HCT116 (cell line): ENCODE results near the gene FARP1. TPM values are rescaled to one million over a fixed set of nuclear protein-coding genes. Genes with fewer than 3 reads are reported as not detected.

ENCODE experiments used
- ATAC-seq: fragments of 200-7000 bp; cut with Tn5 transposase; 2 replicates; pipeline ENCODE4 v1.9.1; 2020; ENCODE audit warnings: mild to moderate bottlenecking, moderate library complexity
- BruUV-seq: library from RNA; stranded (reverse); fragments of 400-500 nt; replicated peaks from 2 replicates; lab custom pipeline; 2021; lab: Mats Ljungman, UMichigan
- CTCF ChIA-PET: fragments of 300-600 bp; sonication (Branson Sonifier 250); formaldehyde crosslinking; loops from one replicate; lab custom pipeline; 2021; ENCODE audit warnings: antibody characterized with exemption; lab: Charles Lee
- POLR2A ChIA-PET: fragments of 300-600, 350-600 bp; sonication (Branson Sonifier 250); formaldehyde crosslinking; loops from one replicate; lab custom pipeline; 2021; ENCODE audit warnings: antibody characterized with exemption; lab: Charles Lee
- RAD21 ChIA-PET, 2 experiments: fragments of 300-600 bp; sonication (Branson Sonifier 250); formaldehyde crosslinking; loops; one replicate each; lab custom pipeline; 2023; ENCODE audit warnings: low total read pairs in 2 of 2; ENCODE audit not compliant: uncharacterized antibody in 2 of 2, unreplicated experiment in 2 of 2, low non-redundant PET in 1 of 2; lab: Charles Lee
- DNase-seq: peaks from one replicate; pipeline ENCODE4 v3.0.0-alpha.2; 2010; ENCODE audit warnings: low read depth, low spot score
- H2AFZ ChIP-seq: fragments of 200-600 bp; shearing (Covaris generic), sonication (generic); 2 replicates; pipeline ENCODE4 v1.6.1; 2017; ENCODE audit warnings: low read depth, mixed run types, mixed read lengths, antibody characterized with exemption, low read length; ENCODE audit not compliant: poor library complexity, severe bottlenecking
- H3K27ac ChIP-seq: 2 replicates; pipeline ENCODE4 v1.5.1; 2012; ENCODE audit warnings: low read depth, low read length
- H3K27me3 ChIP-seq: fragments of 200-600 bp; sonication (generic); 2 replicates; pipeline ENCODE4 v1.6.1; 2016; ENCODE audit warnings: mixed run types, low read length, mixed read lengths; ENCODE audit not compliant: insufficient read depth
- H3K36me3 ChIP-seq, 2 experiments: fragments of 200-500 bp in 1 of 2; fragments of 200-600 bp in 1 of 2; sonication (Bioruptor generic) in 1 of 2; sonication (generic) in 1 of 2; 2 replicates each; pipeline versions ENCODE4 v1.5.1 to v1.6.1; 2014 to 2016; ENCODE audit warnings: low read length in 2 of 2, inconsistent platforms in 1 of 2, mixed read lengths in 1 of 2, mixed run types in 1 of 2; ENCODE audit not compliant: insufficient read depth in 2 of 2, control insufficient read depth in 1 of 2
- H3K4me1 ChIP-seq, 2 experiments: fragments of 200-600 bp in 1 of 2; sonication (generic) in 1 of 2; 2 replicates each; pipeline versions ENCODE4 v1.5.1 to v1.6.1; 2012 to 2017; ENCODE audit warnings: low read length in 2 of 2, inconsistent platforms in 1 of 2, mild to moderate bottlenecking in 1 of 2, mixed read lengths in 1 of 2, mixed run types in 1 of 2, moderate library complexity in 1 of 2; ENCODE audit not compliant: insufficient read depth in 2 of 2, control insufficient read depth in 1 of 2
- H3K4me2 ChIP-seq: fragments of 200-600 bp; sonication (generic); 2 replicates; pipeline ENCODE4 v1.6.1; 2017; ENCODE audit warnings: mixed run types, low read length, mixed read lengths
- H3K4me3 ChIP-seq, 2 experiments: fragments of 200-600 bp in 1 of 2; sonication (generic) in 1 of 2; replicated peaks in 1 of 2; 2 replicates each; pipeline ENCODE4 v1.5.1; 2011 to 2016; ENCODE audit warnings: low read length in 2 of 2, control low read depth in 1 of 2, low read depth in 1 of 2, mild to moderate bottlenecking in 1 of 2, mixed read lengths in 1 of 2, mixed run types in 1 of 2
- H3K79me2 ChIP-seq: fragments of 200-600 bp; sonication (generic); 2 replicates; pipeline ENCODE4 v1.6.1; 2017; ENCODE audit warnings: mild to moderate bottlenecking, mixed run types, low read length, moderate library complexity, mixed read lengths; ENCODE audit not compliant: insufficient read depth
- H3K9ac ChIP-seq: fragments of 200-600 bp; sonication (generic); 2 replicates; pipeline ENCODE4 v1.6.1; 2016; ENCODE audit warnings: low read length, mixed read lengths
- H3K9me2 ChIP-seq: fragments of 200-600 bp; sonication (generic), shearing (Covaris generic); 2 replicates; pipeline ENCODE4 v1.6.1; 2017; ENCODE audit warnings: mixed run types, mild to moderate bottlenecking, moderate library complexity; ENCODE audit not compliant: insufficient read depth
- H3K9me3 ChIP-seq, 2 experiments: fragments of 200-500 bp in 1 of 2; fragments of 200-600 bp in 1 of 2; sonication (Bioruptor generic) in 1 of 2; sonication (generic) in 1 of 2; 2 replicates each; pipeline ENCODE4 v1.6.1; 2014 to 2017; ENCODE audit warnings: low read length in 2 of 2, mixed read lengths in 2 of 2, inconsistent platforms in 1 of 2, low read depth in 1 of 2, mild to moderate bottlenecking in 1 of 2, mixed run types in 1 of 2, moderate library complexity in 1 of 2; ENCODE audit not compliant: control insufficient read depth in 1 of 2, insufficient read depth in 1 of 2
- H4K20me1 ChIP-seq: fragments of 200-600 bp; sonication (generic), shearing (Covaris generic); 2 replicates; pipeline ENCODE4 v1.6.1; 2017; ENCODE audit warnings: mixed run types, mild to moderate bottlenecking, moderate library complexity; ENCODE audit not compliant: insufficient read depth
- CBX3 ChIP-seq: IDR thresholded peaks from 2 replicates; pipeline ENCODE4 v1.6.1; 2012; ENCODE audit warnings: low read depth
- CTCF ChIP-seq, 3 experiments: fragments of 200-600 bp in 1 of 3; sonication (generic) in 1 of 3; IDR thresholded peaks in 2 of 3; conservative IDR thresholded peaks in 1 of 3; 2 replicates each; pipeline ENCODE4 v1.5.1; 2012 to 2017; ENCODE audit warnings: low read depth in 2 of 3, low read length in 2 of 3, antibody characterized with exemption in 1 of 3, borderline replicate concordance in 1 of 3, control low read depth in 1 of 3, mild to moderate bottlenecking in 1 of 3, mixed read lengths in 1 of 3, mixed run types in 1 of 3, moderate library complexity in 1 of 3; ENCODE audit not compliant: insufficient read depth in 1 of 3
- EZH2phosphoT487 ChIP-seq: fragments of 200-600 bp; IDR thresholded peaks from 2 replicates; pipeline ENCODE4 v1.6.1; 2018; ENCODE audit warnings: antibody characterized with exemption, borderline replicate concordance
- POLR2A ChIP-seq: IDR thresholded peaks from 2 replicates; pipeline ENCODE4 v1.7.0; 2011; ENCODE audit warnings: borderline replicate concordance; ENCODE audit not compliant: insufficient read depth, insufficient read length; ENCODE audit errors: extremely low read depth
- POLR2AphosphoS5 ChIP-seq: IDR thresholded peaks from 2 replicates; pipeline ENCODE4 v1.6.1; 2011; ENCODE audit warnings: mild to moderate bottlenecking, low read depth, low read length, moderate library complexity
- YY1 ChIP-seq: IDR thresholded peaks from 2 replicates; pipeline ENCODE4 v1.6.1; 2011; ENCODE audit warnings: low read length, low read depth, moderate library complexity, mild to moderate bottlenecking; ENCODE audit not compliant: insufficient replicate concordance; ENCODE audit errors: extremely low read depth
- intact Hi-C: fragments of 100-400 bp; cut with micrococcal nuclease; formaldehyde crosslinking; loops from 2 replicates; pipeline ENCODE4 v1.10.0; 2022
- total RNA-seq: library from RNA; stranded (reverse); gene quantifications from one replicate; pipeline ENCODE4 v1.2.1, GENCODE V29; 2021; ENCODE audit not compliant: unreplicated experiment
- TF ChIP-seq, protein P1 (sequence below): IDR thresholded peaks from 2 replicates; pipeline ENCODE4 v1.6.1; 2011; ENCODE audit warnings: mild to moderate bottlenecking, low read length, moderate library complexity; ENCODE audit not compliant: insufficient replicate concordance; ENCODE audit errors: extremely low read depth

Gene FARP1
- total RNA-seq, 1 experiment from 2014 or later = 30.5 TPM

- no peaks in the 10 kb centered on the region for H3K9me3 ChIP-seq
- H3K4me2 ChIP-seq = no peak overlapping the region
- ATAC-seq (no peak), DNase-seq (no peak)
- no peaks in the 10 kb centered on the region for H4K20me1 ChIP-seq
- no peaks in the 10 kb centered on the region for H3K36me3 ChIP-seq
- ChIA-PET RAD21 (no interaction called here), POLR2A (no interaction called here), CTCF (no interaction called here)
- intact Hi-C loops = no loop called here
- no peak overlapping the region for H3K9ac ChIP-seq
- no peaks in the 10 kb centered on the region for H3K27me3 ChIP-seq
- no peak overlapping the region for H3K27ac ChIP-seq
- H3K4me1 ChIP-seq = no peaks in the 10 kb centered on the region
- H3K9me2 ChIP-seq = no peaks in the 10 kb centered on the region
- no peak overlapping the region for H3K4me3 ChIP-seq
- BruUV-seq = no TSS peak
- no peak for TF ChIP-seq YY1
- TF ChIP-seq POLR2A = no peak
- TF ChIP-seq, protein P1, sequence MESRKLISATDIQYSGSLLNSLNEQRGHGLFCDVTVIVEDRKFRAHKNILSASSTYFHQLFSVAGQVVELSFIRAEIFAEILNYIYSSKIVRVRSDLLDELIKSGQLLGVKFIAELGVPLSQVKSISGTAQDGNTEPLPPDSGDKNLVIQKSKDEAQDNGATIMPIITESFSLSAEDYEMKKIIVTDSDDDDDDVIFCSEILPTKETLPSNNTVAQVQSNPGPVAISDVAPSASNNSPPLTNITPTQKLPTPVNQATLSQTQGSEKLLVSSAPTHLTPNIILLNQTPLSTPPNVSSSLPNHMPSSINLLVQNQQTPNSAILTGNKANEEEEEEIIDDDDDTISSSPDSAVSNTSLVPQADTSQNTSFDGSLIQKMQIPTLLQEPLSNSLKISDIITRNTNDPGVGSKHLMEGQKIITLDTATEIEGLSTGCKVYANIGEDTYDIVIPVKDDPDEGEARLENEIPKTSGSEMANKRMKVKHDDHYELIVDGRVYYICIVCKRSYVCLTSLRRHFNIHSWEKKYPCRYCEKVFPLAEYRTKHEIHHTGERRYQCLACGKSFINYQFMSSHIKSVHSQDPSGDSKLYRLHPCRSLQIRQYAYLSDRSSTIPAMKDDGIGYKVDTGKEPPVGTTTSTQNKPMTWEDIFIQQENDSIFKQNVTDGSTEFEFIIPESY = no peak
- TF ChIP-seq CTCF (IDR thresholded peaks at IDR 0.05 in 2 of 3, conservative IDR thresholded peaks at IDR 0.05 in 1 of 3; ENCODE audit: borderline replicate concordance in 1 of 3, insufficient read depth in 1 of 3, low read depth in 2 of 3, low read length in 2 of 3) = no peak
- TF ChIP-seq CBX3 = no peak
- no peak for TF ChIP-seq POLR2AphosphoS5
- TF ChIP-seq EZH2phosphoT487 = no peak
- no peaks in the 10 kb centered on the region for H3K79me2 ChIP-seq
- no peak overlapping the region for H2AFZ ChIP-seq
Measured at GRCh38 chr13:98236197-98236596, 93.3 kb downstream of the FARP1 start.
